ENCODE data around the gene NKAIN1.
"Not testable (repeated sequence)": the region's sequence is repeated elsewhere in the genome, so short reads cannot be mapped to it uniquely, and the experiment has no call there.

NKAIN1 gene

GRCh38 chr1:31239653-31240241 is at the start of gene NKAIN1:
TSS of gene NKAIN1 (minus strand) at chr1:31239887. CDS start at chr1:31239547, 340 bp downstream.
- no peak for TF ChIP-seq CTCF (IDR thresholded peaks at IDR 0.05; ENCODE audit: low read depth, low read length)
- 0 out of 2 replicates have a peak within 1 kb of the TSS, but pooled peaks have one; percentile 10 for H3K4me3 ChIP-seq (ENCODE audit: low read depth, low read length)

- no peak for TF ChIP-seq CTCF (IDR thresholded peaks at IDR 0.05; ENCODE audit: low read depth, low read length)
- no peak overlapping the region for H3K4me3 ChIP-seq (ENCODE audit: low read depth, low read length)
These were observed 49.3 kb upstream of the NKAIN1 start for GRCh38 chr1:31289021-31289420.

- not testable (repeated sequence) for H3K4me3 ChIP-seq (ENCODE audit: low read depth, low read length)
These were observed 48.1 kb upstream of the NKAIN1 start for GRCh38 chr1:31287791-31288190.

GRCh38 chr1:31282426-31282825 is 42.7 kb upstream of the NKAIN1 start:
- H3K4me3 ChIP-seq (ENCODE audit: low read depth, low read length): not testable (repeated sequence)

GRCh38 chr1:31273619-31274018 is 33.9 kb upstream of the NKAIN1 start:
- no peak for TF ChIP-seq CTCF (IDR thresholded peaks at IDR 0.05; ENCODE audit: low read depth, low read length)
- H3K4me3 ChIP-seq (ENCODE audit: low read depth, low read length): no peak overlapping the region

- TF ChIP-seq CTCF (IDR thresholded peaks at IDR 0.05; ENCODE audit: low read depth, low read length): no peak
- H3K4me3 ChIP-seq (ENCODE audit: low read depth, low read length): no peak overlapping the region
These were observed 32.7 kb upstream of the NKAIN1 start for GRCh38 chr1:31272369-31272768.

GRCh38 chr1:31266547-31266946 is 26.9 kb upstream of the NKAIN1 start:
- TF ChIP-seq CTCF (IDR thresholded peaks at IDR 0.05; ENCODE audit: low read depth, low read length): no peak
- H3K4me3 ChIP-seq (ENCODE audit: low read depth, low read length): no peak overlapping the region

- no peak for TF ChIP-seq CTCF (IDR thresholded peaks at IDR 0.05; ENCODE audit: low read depth, low read length)
- H3K4me3 ChIP-seq (ENCODE audit: low read depth, low read length): no peak overlapping the region
These were observed 25.2 kb upstream of the NKAIN1 start for GRCh38 chr1:31264790-31265386.
